HG03159 (cell line): Measurements from ENCODE around the gene POU5F2.

Experiments used
- ATAC-seq: cut with Tn5 transposase; IDR thresholded peaks from one replicate; pipeline ENCODE4 v1.9.1; 2021; ENCODE audit warnings: mild to moderate bottlenecking, moderate library complexity; ENCODE audit not compliant: unreplicated experiment

The POU5F2 gene

GRCh38 chr5:93741136-93741811 lies at the start of gene POU5F2:
Gene POU5F2, minus strand, starts transcription at chr5:93741600. Its CDS starts 37 bp downstream, at chr5:93741563.
- ATAC-seq, result no peak

GRCh38 chr5:93790401-93790800 lies 49.0 kb upstream of the POU5F2 start:
- ATAC-seq, result no peak

GRCh38 chr5:93789173-93790067 lies 48.0 kb upstream of the POU5F2 start:
- ATAC-seq, result no peak

- ATAC-seq, result no peak
These were observed 46.2 kb upstream of the POU5F2 start for GRCh38 chr5:93787598-93787997.

GRCh38 chr5:93785475-93785874 lies 44.1 kb upstream of the POU5F2 start:
- ATAC-seq, result no peak

- ATAC-seq, result no peak
These were observed 41.6 kb upstream of the POU5F2 start for GRCh38 chr5:93782978-93783377.

GRCh38 chr5:93777620-93778019 lies 36.2 kb upstream of the POU5F2 start:
- ATAC-seq, result no peak

GRCh38 chr5:93756372-93756771 lies 15.0 kb upstream of the POU5F2 start:
- ATAC-seq, result no peak

GRCh38 chr5:93755716-93756115 lies 14.3 kb upstream of the POU5F2 start:
- ATAC-seq, result no peak

GRCh38 chr5:93748875-93749397 lies 7.5 kb upstream of the POU5F2 start:
- no peak for ATAC-seq

- ATAC-seq, result no peak
These were observed 5.1 kb upstream of the POU5F2 start for GRCh38 chr5:93746406-93747056.

GRCh38 chr5:93736284-93736683 lies 5.1 kb downstream of the POU5F2 start:
- ATAC-seq, result no peak

GRCh38 chr5:93735378-93735777 lies 6.0 kb downstream of the POU5F2 start:
- ATAC-seq, result no peak

GRCh38 chr5:93731987-93732386 lies 9.4 kb downstream of the POU5F2 start:
- ATAC-seq, result no peak

GRCh38 chr5:93726595-93726994 lies 14.8 kb downstream of the POU5F2 start:
- ATAC-seq, result no peak

GRCh38 chr5:93724791-93725190 lies 16.6 kb downstream of the POU5F2 start:
- ATAC-seq, result no peak

GRCh38 chr5:93723681-93724080 lies 17.7 kb downstream of the POU5F2 start:
- no peak for ATAC-seq

- ATAC-seq, result no peak
These were observed 18.4 kb downstream of the POU5F2 start for GRCh38 chr5:93723005-93723404.

GRCh38 chr5:93722588-93722987 lies 18.8 kb downstream of the POU5F2 start:
- ATAC-seq, result no peak

GRCh38 chr5:93721511-93721910 lies 19.9 kb downstream of the POU5F2 start:
- no peak for ATAC-seq

- no peak for ATAC-seq
These were observed 20.3 kb downstream of the POU5F2 start for GRCh38 chr5:93721071-93721470.
